Embryonic facial prominence (tissue), 1 donor: ENCODE results near the gene HCN4.

Source experiments
- DNase-seq: peaks from one replicate; pipeline ENCODE4 v3.0.0-alpha.2; 2016; ENCODE audit errors: extremely low spot score

HCN4 gene

GRCh38 chr15:73296609-73297353, 72.0 kb downstream of the HCN4 start:
- no peak for DNase-seq

- no peak for DNase-seq
Measured at GRCh38 chr15:73295630-73296286, 73.0 kb downstream of the HCN4 start.

GRCh38 chr15:73293773-73294172, 75.0 kb downstream of the HCN4 start:
- DNase-seq = no peak

- no peak for DNase-seq
Measured at GRCh38 chr15:73291441-73291840, 77.3 kb downstream of the HCN4 start.

GRCh38 chr15:73287019-73287418, 81.7 kb downstream of the HCN4 start:
- DNase-seq = no peak

GRCh38 chr15:73286311-73286710, 82.4 kb downstream of the HCN4 start:
- no peak for DNase-seq

GRCh38 chr15:73284090-73284716, 84.6 kb downstream of the HCN4 start:
- no peak for DNase-seq

GRCh38 chr15:73283366-73283962, 85.3 kb downstream of the HCN4 start:
- no peak for DNase-seq

- no peak for DNase-seq
Measured at GRCh38 chr15:73282567-73283365, 86.0 kb downstream of the HCN4 start.

GRCh38 chr15:73275862-73276261, 92.9 kb downstream of the HCN4 start:
- DNase-seq = no peak

GRCh38 chr15:73273181-73274002, 95.4 kb downstream of the HCN4 start:
- peak; percentile 34 for DNase-seq

- no peak for DNase-seq
Measured at GRCh38 chr15:73270366-73271097, 98.2 kb downstream of the HCN4 start.
